CD14-positive monocyte (primary cell): Measurements from ENCODE around the gene NIP7. TPM values are rescaled to one million over a fixed set of nuclear protein-coding genes. Genes with fewer than 3 reads are reported as not detected.
A peak's percentile ranks its signal among the peaks of the same experiment; 100 is the strongest.

Source experiments
- DNase-seq, 3 donors: peaks; one replicate each; pipeline ENCODE4 v3.0.0-alpha.2; 2011 to 2022
- H2AFZ ChIP-seq: 2 replicates; pipeline ENCODE4 v1.6.0; 2012; ENCODE audit warnings: mild to moderate bottlenecking, low read depth, low read length, inconsistent platforms; ENCODE audit not compliant: insufficient read depth, poor library complexity, severe bottlenecking
- H3K27ac ChIP-seq, 2 donors: 1 replicate in 1 of 2; 2 replicates in 1 of 2; pipeline ENCODE4 v1.5.1; 2012 to 2013; ENCODE audit warnings: low read length in 2 of 2, control low read depth in 1 of 2, inconsistent platforms in 1 of 2, low read depth in 1 of 2, mild to moderate bottlenecking in 1 of 2
- H3K27me3 ChIP-seq, 2 donors: one replicate each; pipeline versions ENCODE4 v1.6.0 to v1.6.1; 2011 to 2013; ENCODE audit warnings: low read length in 2 of 2; ENCODE audit not compliant: control insufficient read depth in 2 of 2, insufficient read depth in 2 of 2
- H3K36me3 ChIP-seq, 2 donors: replicated peaks in 1 of 2; 1 replicate in 1 of 2; 2 replicates in 1 of 2; pipeline versions ENCODE4 v1.5.1 to v1.6.1; 2012 to 2013; ENCODE audit warnings: low read length in 2 of 2, control low read depth in 1 of 2, inconsistent platforms in 1 of 2, mild to moderate bottlenecking in 1 of 2; ENCODE audit not compliant: insufficient read depth in 2 of 2, control insufficient read depth in 1 of 2
- H3K4me1 ChIP-seq, 2 donors: 1 replicate in 1 of 2; 2 replicates in 1 of 2; pipeline versions ENCODE4 v1.5.1 to v1.6.1; 2012 to 2013; ENCODE audit warnings: low read length in 2 of 2, control low read depth in 1 of 2, inconsistent platforms in 1 of 2, mild to moderate bottlenecking in 1 of 2, moderate library complexity in 1 of 2; ENCODE audit not compliant: insufficient read depth in 2 of 2, control insufficient read depth in 1 of 2
- H3K4me2 ChIP-seq: replicated peaks from 2 replicates; pipeline ENCODE3; 2012; ENCODE audit warnings: low read length, moderate library complexity, mild to moderate bottlenecking; ENCODE audit not compliant: poor library complexity, severe bottlenecking; ENCODE audit errors: extremely low read depth
- H3K4me3 ChIP-seq, 3 experiments: fragments of 200-600 bp in 1 of 3; sonication (generic) in 1 of 3; replicated peaks in 1 of 3; 1 replicate in 2 of 3; 2 replicates in 1 of 3; pipeline ENCODE4 v1.5.1; 2011 to 2013; ENCODE audit warnings: low read length in 3 of 3, mild to moderate bottlenecking in 3 of 3, control low read depth in 2 of 3, low read depth in 2 of 3, inconsistent platforms in 1 of 3, moderate library complexity in 1 of 3
- H3K79me2 ChIP-seq: 2 replicates; pipeline ENCODE4 v1.6.0; 2012; ENCODE audit warnings: mild to moderate bottlenecking, control low read depth, inconsistent platforms, low read length, moderate library complexity; ENCODE audit not compliant: insufficient read depth
- H3K9ac ChIP-seq: 2 replicates; pipeline ENCODE4 v1.6.0; 2017; ENCODE audit warnings: low read length, mild to moderate bottlenecking; ENCODE audit not compliant: insufficient read depth, poor library complexity, severe bottlenecking
- H3K9me3 ChIP-seq, 2 donors: replicated peaks in 1 of 2; 1 replicate in 1 of 2; 2 replicates in 1 of 2; pipeline versions ENCODE4 v1.5.1 to v1.6.1; 2012 to 2013; ENCODE audit warnings: low read length in 2 of 2, control low read depth in 1 of 2; ENCODE audit not compliant: control insufficient read depth in 1 of 2, insufficient read depth in 1 of 2
- H4K20me1 ChIP-seq: 2 replicates; pipeline ENCODE4 v1.6.0; 2012; ENCODE audit warnings: mild to moderate bottlenecking, low read length, control low read depth, moderate library complexity; ENCODE audit not compliant: insufficient read depth
- H3K27ac Mint-ChIP-seq, 7 donors: one replicate each; pipeline ENCODE4 v1.8.0; 2020; ENCODE audit warnings: mild to moderate bottlenecking in 7 of 7, mixed read lengths in 7 of 7, moderate library complexity in 6 of 7, inconsistent platforms in 2 of 7
- H3K27me3 Mint-ChIP-seq, 3 donors: one replicate each; pipeline ENCODE4 v1.8.0; 2021 to 2022; ENCODE audit warnings: low read depth in 3 of 3, mild to moderate bottlenecking in 3 of 3, mixed read lengths in 3 of 3, moderate library complexity in 3 of 3, inconsistent platforms in 1 of 3
- H3K36me3 Mint-ChIP-seq, 2 donors: one replicate each; pipeline ENCODE4 v1.8.0; 2020; ENCODE audit warnings: mixed read lengths in 2 of 2, inconsistent platforms in 1 of 2, mild to moderate bottlenecking in 1 of 2
- H3K4me1 Mint-ChIP-seq: one replicate; pipeline ENCODE4 v1.8.0; 2020; ENCODE audit warnings: mild to moderate bottlenecking, mixed read lengths
- H3K4me3 Mint-ChIP-seq, 2 donors: one replicate each; pipeline ENCODE4 v1.8.0; 2020; ENCODE audit warnings: mild to moderate bottlenecking in 2 of 2, mixed read lengths in 2 of 2, moderate library complexity in 1 of 2
- H3K9me3 Mint-ChIP-seq, 7 donors: one replicate each; pipeline ENCODE4 v1.8.0; 2020 to 2022; ENCODE audit warnings: mixed read lengths in 7 of 7, mild to moderate bottlenecking in 6 of 7, moderate library complexity in 6 of 7, inconsistent platforms in 2 of 7
- WGBS: methylation state at CpG from one replicate; pipeline ENCODE4 v1.1.5; 2013; ENCODE audit warnings: missing lambda C conversion rate; ENCODE audit not compliant: insufficient coverage; 5-methylcytosine and 5-hydroxymethylcytosine counted together
- intact Hi-C, 2 donors: fragments of 100-400 bp; cut with micrococcal nuclease; formaldehyde crosslinking; loops; one replicate each; pipeline versions ENCODE4 v1.15.0 to v1.15.1; 2023
- polyA plus RNA-seq, 3 donors: library from polyadenylated mRNA; depleted of rRNA in 1 of 3; unstranded in 2 of 3; stranded (reverse) in 1 of 3; fragments of 300-500 nt in 2 of 3; fragments of >200 nt in 1 of 3; fragmentation: Illumina TruSeq in 2 of 3; gene quantifications; 1 replicate in 2 of 3; 2 replicates in 1 of 3; pipeline ENCODE4 v1.2.3, GENCODE V29; 2012 to 2021
- TF ChIP-seq, protein P1 (sequence below): fragments of 200-600 bp; IDR thresholded peaks from one replicate; pipeline ENCODE4 v1.8.0; 2022; ENCODE audit warnings: antibody characterized with exemption, mild to moderate bottlenecking

NIP7 gene
- polyA plus RNA-seq, 3 donors = 3.0 to 16.4 (median 14.2) TPM

DNA sequence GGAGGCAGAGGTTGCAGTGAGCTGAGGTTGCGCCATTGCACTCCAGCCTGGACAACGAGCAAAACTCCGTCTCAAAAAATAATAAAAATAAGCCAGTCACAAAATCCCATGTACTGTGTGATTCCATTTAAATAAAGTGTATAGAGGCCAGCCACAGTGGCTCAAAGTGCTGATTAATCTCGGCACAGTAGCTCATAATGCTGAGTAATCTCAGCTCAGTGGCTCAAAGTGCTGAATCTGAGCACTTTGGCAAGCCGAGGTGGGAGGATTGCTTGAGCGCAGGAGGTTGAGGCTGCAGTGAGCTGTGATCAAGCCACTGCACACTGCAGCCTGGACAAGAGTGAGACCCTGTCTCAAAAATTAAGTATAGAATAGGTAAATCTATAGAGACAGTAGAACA, 7.1 kb downstream of the NIP7 start:
- no peaks in the 10 kb centered on the region for H3K9me3 Mint-ChIP-seq
- no peak overlapping the region for H3K4me3 ChIP-seq
- H3K79me2 ChIP-seq = peaks cover 9% of the 10 kb centered on the region
- H3K27ac ChIP-seq = peak overlapping the region in 1 of 2 donors; percentile 67
- H2AFZ ChIP-seq = no peak overlapping the region
- peaks cover 18 to 19% of the 10 kb centered on the region in 2 donors for H3K4me1 ChIP-seq
- H3K4me3 Mint-ChIP-seq = no peak overlapping the region
- no peaks in the 10 kb centered on the region for H3K27me3 Mint-ChIP-seq
- WGBS = 88% methylated on average over 3 of the region's 6 CpGs
- TF ChIP-seq, protein P1, sequence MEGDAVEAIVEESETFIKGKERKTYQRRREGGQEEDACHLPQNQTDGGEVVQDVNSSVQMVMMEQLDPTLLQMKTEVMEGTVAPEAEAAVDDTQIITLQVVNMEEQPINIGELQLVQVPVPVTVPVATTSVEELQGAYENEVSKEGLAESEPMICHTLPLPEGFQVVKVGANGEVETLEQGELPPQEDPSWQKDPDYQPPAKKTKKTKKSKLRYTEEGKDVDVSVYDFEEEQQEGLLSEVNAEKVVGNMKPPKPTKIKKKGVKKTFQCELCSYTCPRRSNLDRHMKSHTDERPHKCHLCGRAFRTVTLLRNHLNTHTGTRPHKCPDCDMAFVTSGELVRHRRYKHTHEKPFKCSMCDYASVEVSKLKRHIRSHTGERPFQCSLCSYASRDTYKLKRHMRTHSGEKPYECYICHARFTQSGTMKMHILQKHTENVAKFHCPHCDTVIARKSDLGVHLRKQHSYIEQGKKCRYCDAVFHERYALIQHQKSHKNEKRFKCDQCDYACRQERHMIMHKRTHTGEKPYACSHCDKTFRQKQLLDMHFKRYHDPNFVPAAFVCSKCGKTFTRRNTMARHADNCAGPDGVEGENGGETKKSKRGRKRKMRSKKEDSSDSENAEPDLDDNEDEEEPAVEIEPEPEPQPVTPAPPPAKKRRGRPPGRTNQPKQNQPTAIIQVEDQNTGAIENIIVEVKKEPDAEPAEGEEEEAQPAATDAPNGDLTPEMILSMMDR = no peak
- peak overlapping the region in 4 of 7 donors; percentile 68 to 88 (median 78) for H3K27ac Mint-ChIP-seq
- no peak overlapping the region for H3K4me2 ChIP-seq
- H3K9ac ChIP-seq = no peak overlapping the region
- H3K4me1 Mint-ChIP-seq = peaks cover 20% of the 10 kb centered on the region
- H3K36me3 ChIP-seq = peaks cover 24 to 49% of the 10 kb centered on the region in 2 donors
- no peaks in the 10 kb centered on the region for H3K27me3 ChIP-seq
- no peaks in the 10 kb centered on the region for H3K9me3 ChIP-seq
- peaks cover 3% of the 10 kb centered on the region for H4K20me1 ChIP-seq
- H3K36me3 Mint-ChIP-seq = peaks cover 32 to 41% of the 10 kb centered on the region in 2 donors
- no peak for DNase-seq
- intact Hi-C loops = no loop called here

DNA sequence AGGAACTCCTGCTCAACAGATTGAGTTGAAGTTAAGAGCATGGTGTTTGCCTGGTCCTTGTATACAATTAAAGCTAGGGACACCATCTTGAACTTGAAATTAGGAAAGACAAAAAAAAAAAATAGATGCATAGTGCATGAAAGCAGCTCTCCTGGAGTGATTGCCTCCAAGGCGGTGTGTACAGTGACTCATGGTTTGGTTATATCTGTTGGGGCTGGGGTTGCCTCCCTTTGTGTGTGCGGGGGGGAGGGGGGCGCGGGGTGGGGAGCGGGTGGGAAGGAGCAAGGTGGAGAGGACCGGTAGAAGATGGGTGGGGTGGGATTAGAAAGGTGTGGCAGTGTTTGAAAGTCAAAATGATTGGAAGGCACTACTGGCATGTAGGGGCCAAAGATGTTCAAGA, 8.7 kb downstream of the NIP7 start:
- TF ChIP-seq, protein P1 = no peak
- Mint-ChIP-seq H3K27ac (no peak overlapping the region), H3K27me3 (no peaks in the 10 kb centered on the region), H3K4me1 (peaks cover 20% of the 10 kb centered on the region), H3K4me3 (no peak overlapping the region), H3K36me3 (peaks cover 33 to 47% of the 10 kb centered on the region in 2 donors), H3K9me3 (no peaks in the 10 kb centered on the region)
- Histone ChIP-seq H2AFZ (no peak overlapping the region), H3K9me3 (no peaks in the 10 kb centered on the region), H3K4me3 (no peak overlapping the region), H3K79me2 (peaks cover 7% of the 10 kb centered on the region), H4K20me1 (peaks cover 3% of the 10 kb centered on the region), H3K36me3 (peaks cover 24 to 51% of the 10 kb centered on the region in 2 donors), H3K27ac (no peak overlapping the region), H3K27me3 (no peaks in the 10 kb centered on the region), H3K4me2 (no peak overlapping the region), H3K9ac (no peak overlapping the region), H3K4me1 (peaks cover 18 to 19% of the 10 kb centered on the region in 2 donors)
- DNase-seq = no peak
- 86% methylated on average over 2 of the region's 6 CpGs for WGBS
- intact Hi-C loops = no loop called here
